SH-SY5Y (cell line): ENCODE measurements around the gene KIAA1217.

Experiments used
- GATA2 ChIP-seq: IDR thresholded peaks from 2 replicates; pipeline ENCODE4 v1.6.1; 2011; ENCODE audit warnings: mild to moderate bottlenecking, low read depth, low read length
- GATA3 ChIP-seq: IDR thresholded peaks from 2 replicates; pipeline ENCODE4 v1.6.1; 2011; ENCODE audit warnings: low read depth, mild to moderate bottlenecking, low read length, moderate library complexity

The KIAA1217 gene

GRCh38 chr10:24277771-24278170 lies 68.8 kb downstream of the KIAA1217 start:
- TF ChIP-seq GATA2, result no peak
- TF ChIP-seq GATA3, result no peak

GRCh38 chr10:24278176-24278889 lies 69.4 kb downstream of the KIAA1217 start:
- TF ChIP-seq GATA3 (no peak), GATA2 (no peak)

DNA sequence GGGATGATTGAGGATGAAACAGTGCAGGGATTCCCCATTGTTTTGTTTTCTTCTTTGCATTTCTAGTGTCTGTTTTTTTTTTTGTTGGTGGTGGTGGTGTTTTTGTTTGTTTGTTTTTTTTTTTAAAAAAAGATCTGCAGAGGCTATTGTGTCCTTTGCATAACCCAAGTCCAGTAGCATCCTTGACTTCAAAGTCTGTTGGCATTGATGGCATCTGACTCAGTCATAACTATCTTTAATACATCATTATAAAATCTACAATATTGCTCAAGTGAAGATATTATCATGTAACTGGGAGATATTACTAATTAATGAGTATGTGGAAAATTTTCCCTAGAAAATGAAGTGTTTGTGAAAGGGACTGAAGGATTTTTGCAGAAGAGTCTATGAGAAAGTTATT lies 70.2 kb downstream of the KIAA1217 start:
- TF ChIP-seq GATA3, result no peak
- no peak for TF ChIP-seq GATA2

- TF ChIP-seq GATA3 (no peak), GATA2 (no peak)
These were observed 78.7 kb downstream of the KIAA1217 start for GRCh38 chr10:24287559-24288195.

DNA sequence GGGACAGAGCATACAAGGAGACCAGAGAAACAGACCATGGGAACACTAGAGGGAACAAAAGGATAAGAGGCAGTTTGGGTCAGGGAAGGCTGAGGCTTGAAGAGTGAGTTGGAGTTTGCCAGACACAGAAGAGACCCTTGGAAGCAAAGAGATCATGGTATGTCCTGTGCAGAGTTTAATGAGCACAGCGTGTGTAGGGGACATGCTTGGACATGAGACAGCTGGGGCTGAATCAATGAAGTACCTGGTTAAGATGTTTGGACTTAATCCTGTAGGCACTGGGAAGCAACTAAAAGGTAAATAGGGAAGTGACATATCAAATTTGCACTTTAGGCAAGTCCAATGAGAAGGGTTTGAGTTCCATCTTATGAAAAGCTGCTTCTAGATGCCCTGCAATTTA lies 79.6 kb downstream of the KIAA1217 start:
- TF ChIP-seq GATA3 (no peak), GATA2 (no peak)

DNA sequence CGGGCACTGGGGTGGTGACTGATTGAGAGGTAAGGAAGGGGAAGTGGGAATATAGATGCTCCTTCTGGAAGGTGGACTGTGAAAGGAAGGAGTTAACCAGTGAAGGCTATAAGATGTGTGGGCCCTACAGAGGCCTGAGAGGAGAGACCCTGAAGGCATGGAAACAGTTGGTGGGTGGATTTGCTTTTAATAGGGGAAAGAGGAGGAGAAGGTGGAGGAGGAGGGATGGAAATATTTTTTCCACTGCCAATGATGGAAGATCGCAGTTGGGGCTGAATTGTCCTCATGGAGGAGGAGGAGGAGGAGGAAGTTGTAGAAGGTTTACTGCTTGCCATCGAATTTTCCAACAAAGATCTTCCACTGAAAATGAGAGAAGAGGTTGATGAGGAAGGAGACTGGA lies 80.3 kb downstream of the KIAA1217 start:
- TF ChIP-seq GATA2, result no peak
- TF ChIP-seq GATA3, result no peak

GRCh38 chr10:24292304-24293293 lies 83.7 kb downstream of the KIAA1217 start:
- no peak for TF ChIP-seq GATA3
- no peak for TF ChIP-seq GATA2

- no peak for TF ChIP-seq GATA2
- TF ChIP-seq GATA3, result no peak
These were observed 90.8 kb downstream of the KIAA1217 start for GRCh38 chr10:24299578-24300260.

- no peak for TF ChIP-seq GATA3
- no peak for TF ChIP-seq GATA2
These were observed 94.8 kb downstream of the KIAA1217 start for GRCh38 chr10:24303522-24304310.

DNA sequence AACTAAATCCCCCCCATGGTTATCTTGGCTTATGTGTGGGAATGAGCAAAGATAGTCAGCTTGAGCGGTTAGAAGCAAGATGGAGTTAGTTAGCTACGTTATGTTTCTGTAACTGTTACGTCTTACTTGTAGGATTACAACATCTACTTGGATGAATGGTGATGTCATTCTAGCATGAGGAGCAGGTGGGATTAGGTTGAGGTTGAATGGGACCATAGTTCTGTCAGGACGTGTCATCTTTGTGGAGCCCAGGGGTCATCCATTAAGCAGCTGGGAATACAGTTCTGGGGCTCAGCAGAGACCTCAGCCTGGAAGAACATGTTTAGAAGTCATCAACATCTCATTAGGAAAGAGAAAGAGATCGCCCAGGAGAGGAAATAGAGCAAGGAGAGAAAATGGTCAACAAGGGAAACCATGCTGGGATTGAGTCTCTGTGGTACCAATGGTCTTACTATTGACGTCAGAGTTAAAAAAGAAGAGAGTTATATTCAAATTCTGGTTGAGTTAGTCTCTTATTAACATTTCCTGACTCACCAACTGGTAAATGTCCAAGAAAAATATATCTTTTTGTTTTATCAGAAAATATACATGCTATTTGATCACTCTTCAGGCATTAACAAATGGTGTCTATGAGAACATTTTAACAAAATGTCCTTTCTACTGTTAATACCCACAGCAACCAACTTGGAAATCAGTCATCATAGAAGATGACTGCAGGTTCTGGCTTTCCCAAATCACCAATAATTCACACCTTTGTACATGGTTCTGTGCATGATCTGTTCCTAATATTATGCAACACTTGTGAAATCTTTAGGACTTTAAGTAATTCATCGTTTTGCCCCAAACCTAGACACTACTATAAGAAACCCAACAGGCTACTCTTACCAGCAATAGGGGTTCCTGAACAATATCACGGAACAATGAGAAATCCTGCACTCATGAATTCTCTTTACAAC lies 96.9 kb downstream of the KIAA1217 start:
- TF ChIP-seq GATA2, result no peak
- no peak for TF ChIP-seq GATA3

DNA sequence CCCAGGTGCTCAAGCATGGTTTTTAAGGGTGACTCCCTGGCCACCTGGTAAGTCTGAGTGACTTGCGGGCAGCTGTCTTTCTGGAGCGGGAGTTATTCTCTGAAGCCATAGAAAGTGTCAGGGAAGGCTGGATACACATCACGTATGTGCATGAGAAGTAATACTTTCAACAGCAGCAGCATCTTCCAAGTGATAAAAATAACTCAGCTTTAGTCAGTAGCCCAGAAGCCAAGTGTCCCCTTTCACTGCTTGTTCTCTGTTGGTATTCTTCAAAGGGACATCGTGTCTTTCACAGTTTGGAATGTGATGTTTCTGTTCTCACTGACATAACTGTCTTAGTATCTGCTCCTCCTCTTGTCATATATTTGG lies 97.6 kb downstream of the KIAA1217 start:
- TF ChIP-seq GATA2 (no peak), GATA3 (no peak)

DNA sequence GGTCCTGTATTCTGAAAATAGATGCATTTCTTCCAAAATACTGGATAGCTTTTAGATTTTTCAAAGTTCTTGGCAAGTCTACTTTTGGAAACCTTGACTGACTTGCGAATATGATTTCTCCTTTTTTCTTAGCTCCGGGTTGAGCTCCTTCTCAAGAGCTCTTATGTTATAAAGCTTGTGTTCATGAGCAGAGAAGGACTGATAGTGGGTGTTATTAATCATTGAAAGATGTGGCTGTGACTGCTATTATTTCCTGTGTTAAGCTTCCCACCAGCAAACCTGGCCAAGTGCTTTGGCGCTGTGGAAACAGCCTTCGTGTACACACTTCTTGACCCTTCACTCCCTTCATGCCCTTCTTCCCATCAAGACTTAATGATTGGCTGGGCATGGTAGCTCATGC lies 98.2 kb downstream of the KIAA1217 start:
- no peak for TF ChIP-seq GATA3
- no peak for TF ChIP-seq GATA2
